Peyer's patch (tissue), 4 donors: Measurements from ENCODE around the gene KCNK13. TPM values are rescaled to one million over a fixed set of nuclear protein-coding genes. Genes with fewer than 3 reads are reported as not detected.

Experiments used
- DNase-seq, 3 donors: peaks; one replicate each; pipeline ENCODE4 v3.0.0-alpha.2; 2017 to 2019
- H3K27ac ChIP-seq, 4 donors: fragments of 200-600 bp; sonication (generic); one replicate each; pipeline ENCODE4 v1.5.1; 2016 to 2019
- H3K27me3 ChIP-seq, 2 donors: fragments of 200-600 bp; sonication (generic); one replicate each; pipeline ENCODE4 v1.5.1; 2019
- H3K36me3 ChIP-seq, 3 donors: fragments of 200-600 bp; sonication (generic); one replicate each; pipeline ENCODE4 v1.5.1; 2016 to 2019
- H3K4me1 ChIP-seq, 4 donors: fragments of 200-600 bp; sonication (generic); one replicate each; pipeline ENCODE4 v1.5.1; 2016 to 2019
- H3K4me3 ChIP-seq, 4 donors: fragments of 200-600 bp; sonication (generic); 1 replicate in 3 of 4; 2 replicates in 1 of 4; pipeline ENCODE4 v1.5.1; 2016 to 2019; ENCODE audit warnings: mild to moderate bottlenecking in 1 of 4
- H3K9me3 ChIP-seq, 4 donors: fragments of 200-600 bp; sonication (generic); one replicate each; pipeline ENCODE4 v1.5.1; 2016 to 2019; ENCODE audit warnings: mild to moderate bottlenecking in 1 of 4
- POLR2A ChIP-seq, 2 donors: fragments of 450-650 bp; IDR thresholded peaks; one replicate each; pipeline ENCODE4 v1.5.1; 2017; ENCODE audit warnings: antibody characterized with exemption in 2 of 2, mild to moderate bottlenecking in 2 of 2, moderate library complexity in 2 of 2
- total RNA-seq, 4 donors: library from RNA; depleted of rRNA; stranded (reverse); fragments of >200 nt; gene quantifications; one replicate each; pipeline ENCODE4 v1.1.0, GENCODE V29; 2016
- TF ChIP-seq, protein P1 (sequence below), 6 experiments: fragments of 450-650 bp in 4 of 6; fragments of 200-600 bp in 2 of 6; sonication (generic) in 1 of 6; IDR thresholded peaks; one replicate each; pipeline ENCODE4 v1.5.1; 2017 to 2019; ENCODE audit warnings: antibody characterized with exemption in 6 of 6, mild to moderate bottlenecking in 3 of 6, moderate library complexity in 1 of 6

Gene KCNK13
- total RNA-seq, 4 donors from 2014 or later = not detected

DNA sequence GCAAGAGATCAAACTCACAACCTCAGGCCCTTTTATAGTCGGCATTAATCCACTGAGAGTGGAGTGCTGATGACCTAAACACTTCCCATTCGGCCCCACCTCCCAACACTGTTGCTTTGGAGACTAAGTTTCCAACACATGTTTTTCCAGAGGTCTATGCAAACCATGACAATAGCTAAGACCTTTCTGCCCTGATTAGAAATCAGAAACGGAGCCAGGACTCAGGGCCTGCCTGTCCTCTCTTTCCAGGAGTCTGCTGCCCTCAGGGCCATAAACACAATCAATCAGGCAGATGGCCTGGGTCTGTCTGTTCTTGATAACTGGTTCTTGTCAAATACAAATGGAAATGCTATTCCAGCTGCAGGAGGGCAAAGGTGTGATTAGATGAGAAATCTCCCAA, 97.4 kb downstream of the KCNK13 start:
- TF ChIP-seq POLR2A (IDR thresholded peaks at IDR 0.05) = no peak
- TF ChIP-seq, protein P1, sequence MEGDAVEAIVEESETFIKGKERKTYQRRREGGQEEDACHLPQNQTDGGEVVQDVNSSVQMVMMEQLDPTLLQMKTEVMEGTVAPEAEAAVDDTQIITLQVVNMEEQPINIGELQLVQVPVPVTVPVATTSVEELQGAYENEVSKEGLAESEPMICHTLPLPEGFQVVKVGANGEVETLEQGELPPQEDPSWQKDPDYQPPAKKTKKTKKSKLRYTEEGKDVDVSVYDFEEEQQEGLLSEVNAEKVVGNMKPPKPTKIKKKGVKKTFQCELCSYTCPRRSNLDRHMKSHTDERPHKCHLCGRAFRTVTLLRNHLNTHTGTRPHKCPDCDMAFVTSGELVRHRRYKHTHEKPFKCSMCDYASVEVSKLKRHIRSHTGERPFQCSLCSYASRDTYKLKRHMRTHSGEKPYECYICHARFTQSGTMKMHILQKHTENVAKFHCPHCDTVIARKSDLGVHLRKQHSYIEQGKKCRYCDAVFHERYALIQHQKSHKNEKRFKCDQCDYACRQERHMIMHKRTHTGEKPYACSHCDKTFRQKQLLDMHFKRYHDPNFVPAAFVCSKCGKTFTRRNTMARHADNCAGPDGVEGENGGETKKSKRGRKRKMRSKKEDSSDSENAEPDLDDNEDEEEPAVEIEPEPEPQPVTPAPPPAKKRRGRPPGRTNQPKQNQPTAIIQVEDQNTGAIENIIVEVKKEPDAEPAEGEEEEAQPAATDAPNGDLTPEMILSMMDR (IDR thresholded peaks at IDR 0.05) = no peak
- no peaks in the 10 kb centered on the region for H3K27me3 ChIP-seq
- no peaks in the 10 kb centered on the region for H3K36me3 ChIP-seq
- H3K9me3 ChIP-seq = no peaks in the 10 kb centered on the region
- no peak for DNase-seq
- H3K4me1 ChIP-seq = no peaks in the 10 kb centered on the region
- H3K27ac ChIP-seq = no peak overlapping the region
- H3K4me3 ChIP-seq = no peak overlapping the region

DNA sequence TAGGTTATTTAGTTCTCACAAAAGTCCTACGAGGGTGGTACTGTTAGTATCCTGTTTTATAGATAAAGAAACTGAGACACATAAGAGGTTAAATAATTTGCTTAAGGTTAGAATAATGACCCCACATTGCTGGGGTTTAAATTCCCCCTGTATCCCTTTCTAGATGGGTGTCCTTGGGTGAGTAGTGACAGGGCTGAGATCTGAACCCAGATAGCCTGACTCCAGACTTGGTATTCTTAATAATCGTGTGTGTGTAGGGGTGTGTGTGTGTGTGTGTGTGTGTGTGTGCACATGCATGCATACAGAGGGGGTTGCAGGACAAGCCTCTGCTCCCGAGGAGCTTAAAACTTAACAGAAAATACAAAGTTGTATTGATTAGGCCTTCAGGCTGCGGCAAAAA, 97.9 kb downstream of the KCNK13 start:
- H3K27ac ChIP-seq = no peak overlapping the region
- H3K27me3 ChIP-seq = no peaks in the 10 kb centered on the region
- H3K4me1 ChIP-seq = no peaks in the 10 kb centered on the region
- TF ChIP-seq POLR2A (IDR thresholded peaks at IDR 0.05) = no peak
- TF ChIP-seq, protein P1 (IDR thresholded peaks at IDR 0.05) = no peak
- H3K36me3 ChIP-seq = no peaks in the 10 kb centered on the region
- no peaks in the 10 kb centered on the region for H3K9me3 ChIP-seq
- no peak for DNase-seq
- no peak overlapping the region for H3K4me3 ChIP-seq

DNA sequence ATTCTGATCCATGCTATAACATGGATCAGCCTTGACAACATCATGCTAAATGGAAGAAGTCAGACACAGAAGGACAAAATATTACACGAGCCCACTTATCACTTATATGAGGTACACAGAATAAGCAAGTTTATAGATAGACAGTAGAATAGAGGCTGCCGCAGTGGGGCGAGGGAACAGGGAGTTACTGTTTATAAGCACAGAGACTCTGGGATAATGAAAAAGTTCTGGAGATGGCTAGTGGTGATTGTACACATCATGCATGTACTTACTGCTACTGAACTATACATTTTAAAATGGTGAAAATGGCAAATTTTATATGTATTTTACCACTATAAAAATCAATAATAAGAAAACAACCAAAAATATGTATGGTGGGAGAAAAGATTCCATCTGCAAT, 99.3 kb downstream of the KCNK13 start:
- no peaks in the 10 kb centered on the region for H3K4me1 ChIP-seq
- H3K9me3 ChIP-seq = no peaks in the 10 kb centered on the region
- H3K27ac ChIP-seq = no peak overlapping the region
- no peaks in the 10 kb centered on the region for H3K36me3 ChIP-seq
- TF ChIP-seq, protein P1 (IDR thresholded peaks at IDR 0.05) = no peak
- no peak for TF ChIP-seq POLR2A (IDR thresholded peaks at IDR 0.05)
- no peak for DNase-seq
- H3K27me3 ChIP-seq = no peaks in the 10 kb centered on the region
- H3K4me3 ChIP-seq = no peak overlapping the region

DNA sequence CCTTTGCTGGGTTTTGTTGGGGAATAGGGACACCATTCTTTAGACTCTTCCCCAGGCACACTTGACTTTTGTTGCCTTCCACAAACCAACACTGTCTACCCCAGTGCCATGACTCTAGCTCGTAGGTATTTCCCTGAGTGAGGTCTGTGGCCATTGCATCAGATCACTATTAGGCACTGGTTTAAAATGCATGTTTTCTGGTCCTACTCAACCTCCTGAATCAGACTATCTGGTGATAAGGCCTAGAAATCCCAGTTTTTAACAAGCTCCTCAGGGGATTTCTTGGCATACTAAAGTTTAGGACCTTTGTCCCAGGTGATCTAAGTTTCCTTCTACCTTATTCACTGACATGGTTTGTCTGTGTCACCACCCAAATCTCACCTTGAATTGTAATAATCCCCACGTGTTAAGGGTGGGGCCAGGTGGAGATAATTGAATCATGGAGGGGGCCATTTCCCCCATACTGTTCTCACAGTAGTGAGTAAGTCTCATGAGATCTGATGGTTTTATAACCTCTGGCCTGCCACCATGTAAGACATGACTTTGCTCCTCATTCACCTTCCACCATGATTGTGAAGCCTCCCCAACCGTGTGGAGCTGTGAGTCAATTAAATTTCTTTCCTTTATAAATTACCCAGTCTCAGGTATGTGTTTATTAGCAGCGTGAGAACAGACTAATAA, 106.8 kb downstream of the KCNK13 start:
- no peaks in the 10 kb centered on the region for H3K27me3 ChIP-seq
- no peaks in the 10 kb centered on the region for H3K36me3 ChIP-seq
- DNase-seq = no peak
- no peaks in the 10 kb centered on the region for H3K9me3 ChIP-seq
- no peak overlapping the region for H3K4me3 ChIP-seq
- TF ChIP-seq, protein P1 (IDR thresholded peaks at IDR 0.05) = no peak
- no peak for TF ChIP-seq POLR2A (IDR thresholded peaks at IDR 0.05)
- H3K27ac ChIP-seq = no peak overlapping the region
- no peaks in the 10 kb centered on the region for H3K4me1 ChIP-seq

DNA sequence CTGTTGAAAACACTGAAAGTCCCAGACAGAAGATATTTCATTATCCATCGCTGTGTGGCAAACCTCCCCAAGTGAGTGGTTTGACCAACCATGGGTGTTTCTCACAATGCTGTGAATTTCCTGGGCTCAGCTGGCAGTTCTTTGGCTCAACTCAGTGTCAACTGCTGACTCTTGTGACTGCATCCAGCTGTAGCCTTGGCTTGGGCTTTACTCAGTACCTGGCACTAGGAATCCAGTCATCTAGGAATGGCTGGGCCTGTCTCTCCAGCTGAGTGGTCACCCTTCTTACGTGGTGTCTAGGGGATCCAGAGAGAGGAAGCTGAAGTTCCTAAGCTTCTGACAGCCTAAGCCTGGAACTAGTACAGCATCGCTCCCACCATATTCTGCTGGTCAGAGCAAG, 113.8 kb downstream of the KCNK13 start:
- DNase-seq = no peak
- Histone ChIP-seq H3K9me3 (no peaks in the 10 kb centered on the region), H3K36me3 (no peaks in the 10 kb centered on the region), H3K4me1 (no peaks in the 10 kb centered on the region), H3K4me3 (no peak overlapping the region), H3K27me3 (no peaks in the 10 kb centered on the region), H3K27ac (no peak overlapping the region)
- TF ChIP-seq, protein P1 (IDR thresholded peaks at IDR 0.05) = no peak
- no peak for TF ChIP-seq POLR2A (IDR thresholded peaks at IDR 0.05)
